ENCODE results near the gene PTPRN2. TPM values are rescaled to one million over a fixed set of nuclear protein-coding genes. Genes with fewer than 3 reads are reported as not detected.

Gene PTPRN2
- total and polyA plus RNA-seq, 9 of the 15 experiments (the other 6 are each of a cell fraction or from before 2014, with no cell fraction given): not detected

DNA sequence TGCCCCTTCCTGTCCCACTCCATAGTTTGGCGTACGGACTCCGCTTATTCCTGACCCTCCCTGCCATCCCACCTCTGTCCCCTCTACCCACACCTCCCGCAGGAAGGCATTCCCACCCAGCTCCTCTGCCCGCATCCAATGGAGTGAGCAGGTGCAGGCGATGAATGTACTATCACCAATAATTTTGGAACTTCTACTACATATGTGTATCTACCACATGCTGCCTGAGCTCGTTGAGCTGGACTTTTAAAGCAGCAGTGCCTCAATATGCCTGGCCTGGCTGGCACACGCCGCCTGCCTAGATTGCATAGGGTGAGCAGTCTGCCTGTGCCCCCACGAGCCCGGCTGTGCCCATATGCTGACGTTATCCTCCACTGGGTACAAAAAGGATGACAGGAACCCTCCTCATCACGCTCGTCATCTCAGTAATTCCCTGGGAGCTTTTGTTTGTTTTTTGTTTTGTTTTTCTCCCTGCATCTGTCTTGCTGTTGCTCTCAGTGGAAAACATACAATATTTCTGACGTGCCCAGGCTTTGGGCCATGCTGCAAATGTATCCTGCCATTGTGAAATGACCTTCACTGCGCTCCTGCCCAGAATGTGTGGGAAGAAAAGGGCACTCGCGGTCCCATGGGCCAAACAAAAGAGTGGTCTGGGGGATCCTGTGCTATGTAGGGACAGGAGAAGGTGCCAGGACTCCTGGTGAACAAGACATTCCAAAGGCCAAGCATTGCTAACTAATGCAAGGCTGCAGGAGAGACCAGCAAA is 302.8 kb downstream of the PTPRN2 start (continued):
- TF ChIP-seq NBN (IDR thresholded peaks at IDR 0.05; ENCODE audit: low read depth) (no peak), HCFC1 (IDR thresholded peaks at IDR 0.05; ENCODE audit: low read depth, low read length) (no peak)

- no peak for TF ChIP-seq ZNF347 (CRISPR knock-in tag; IDR thresholded peaks at IDR 0.05; ENCODE audit: low read depth)
- TF ChIP-seq DLX4 (CRISPR knock-in tag; IDR thresholded peaks at IDR 0.05): no peak
- TF ChIP-seq ZFP30 (CRISPR knock-in tag; IDR thresholded peaks at IDR 0.05; ENCODE audit: borderline replicate concordance): no peak
- no peak for TF ChIP-seq JUNB (CRISPR knock-in tag; conservative IDR thresholded peaks at IDR 0.05)
- no peak for TF ChIP-seq ZNF143 (CRISPR knock-in tag; IDR thresholded peaks at IDR 0.05)
- TF ChIP-seq ZKSCAN1 (IDR thresholded peaks at IDR 0.05; ENCODE audit: low read depth, low read length): no peak
- TF ChIP-seq HNRNPL (IDR thresholded peaks at IDR 0.05; ENCODE audit: low read depth, low read length): no peak
- no peak for TF ChIP-seq FOXA3 (CRISPR knock-in tag; conservative IDR thresholded peaks at IDR 0.05 in 1 of 2, IDR thresholded peaks at IDR 0.05 in 1 of 2)
- no peak for TF ChIP-seq FOXO4 (CRISPR knock-in tag; IDR thresholded peaks at IDR 0.05)
- TF ChIP-seq, protein P1, sequence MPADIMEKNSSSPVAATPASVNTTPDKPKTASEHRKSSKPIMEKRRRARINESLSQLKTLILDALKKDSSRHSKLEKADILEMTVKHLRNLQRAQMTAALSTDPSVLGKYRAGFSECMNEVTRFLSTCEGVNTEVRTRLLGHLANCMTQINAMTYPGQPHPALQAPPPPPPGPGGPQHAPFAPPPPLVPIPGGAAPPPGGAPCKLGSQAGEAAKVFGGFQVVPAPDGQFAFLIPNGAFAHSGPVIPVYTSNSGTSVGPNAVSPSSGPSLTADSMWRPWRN (IDR thresholded peaks at IDR 0.05; ENCODE audit: low read depth): no peak
- no peak for TF ChIP-seq TCF3 (CRISPR knock-in tag; IDR thresholded peaks at IDR 0.05)
- FAIRE-seq (no peak), ATAC-seq (no peak), DNase-seq (ENCODE audit: extremely low read depth in 1 of 4, low spot score in 3 of 4) (no peak)
- BruUV-seq (replicated peaks): no TSS peak
- Histone ChIP-seq H3K9me1 (ENCODE audit: control insufficient read depth, insufficient read depth, low read length) (no peaks in the 10 kb centered on the region), H3K4me2 (ENCODE audit: insufficient read depth, low read length) (no peak overlapping the region), H3K9ac (ENCODE audit: insufficient read depth in 1 of 2, low read depth in 2 of 2, low read length in 2 of 2) (no peak overlapping the region), H3K27me3 (ENCODE audit: control insufficient read depth in 2 of 2, insufficient read depth in 2 of 2, low read length in 2 of 2) (peaks cover 30 to 51% of the 10 kb centered on the region in 2 experiments), H4K20me1 (replicated peaks; ENCODE audit: control insufficient read depth, insufficient read depth, low read length) (0 out of 2 replicates have a peak, but pooled peaks cover 5% of the 10 kb centered on the region), H3K79me2 (ENCODE audit: control insufficient read depth, insufficient read depth, low read length) (no peaks in the 10 kb centered on the region), H3K27ac (ENCODE audit: extremely low read depth, low read depth, low read length) (no peak overlapping the region), H3K4me1 (replicated peaks in 1 of 2; ENCODE audit: control insufficient read depth in 2 of 2, insufficient read depth in 2 of 2, low read length in 2 of 2) (no peaks in the 10 kb centered on the region), H3K9me3 (replicated peaks; ENCODE audit: control insufficient read depth, insufficient read depth, low read depth, low read length) (no peaks in the 10 kb centered on the region), H3K36me3 (ENCODE audit: control insufficient read depth, insufficient read depth, low read length) (no peaks in the 10 kb centered on the region), H2AFZ (ENCODE audit: low read depth, low read length) (no peak overlapping the region), H3K4me3 (no peak overlapping the region)
- in situ Hi-C loops (cut with MboI): no loop called here
- 0% methylated on average over 6 of the region's 6 CpGs for WGBS (ENCODE audit: insufficient coverage, low coverage, missing lambda C conversion rate)
- intact Hi-C loops (cut with micrococcal nuclease): no loop called here
- ChIA-PET CTCF (ENCODE audit: low intra/inter-chr PET ratio) (no interaction called here), POLR2A (interaction anchor here (1.0 kb wide), 1 partner anchor 13 kb away, joined by 3 read pairs; no protein-coding TSS in a partner anchor)
Measured at GRCh38 chr7:158284121-158284520, 303.5 kb downstream of the PTPRN2 start.
